Chondrocyte (in vitro differentiated cells): Measurements from ENCODE around the gene MLN. TPM values are rescaled to one million over a fixed set of nuclear protein-coding genes. Genes with fewer than 3 reads are reported as not detected.
A peak's percentile ranks its signal among the peaks of the same experiment; 100 is the strongest.

Experiments
- DNase-seq: peaks from one replicate; pipeline ENCODE4 v3.0.0; 2021; ENCODE audit warnings: mixed read lengths, low spot score
- H3K27ac Mint-ChIP-seq: one replicate; pipeline ENCODE4 v1.8.0; 2021; ENCODE audit warnings: mild to moderate bottlenecking, moderate library complexity, mixed read lengths; ENCODE audit not compliant: unreplicated experiment
- H3K27me3 Mint-ChIP-seq: 2 replicates; pipeline ENCODE4 v1.8.0; 2021; ENCODE audit warnings: low read depth, mixed read lengths
- H3K36me3 Mint-ChIP-seq: 2 replicates; pipeline ENCODE4 v1.8.0; 2021; ENCODE audit warnings: low read depth, mixed read lengths
- H3K4me1 Mint-ChIP-seq: 2 replicates; pipeline ENCODE4 v1.8.0; 2021; ENCODE audit warnings: low read depth, mild to moderate bottlenecking, mixed read lengths
- H3K4me3 Mint-ChIP-seq: one replicate; pipeline ENCODE4 v1.8.0; 2021; ENCODE audit warnings: mild to moderate bottlenecking, moderate library complexity, mixed read lengths; ENCODE audit not compliant: unreplicated experiment
- H3K9me3 Mint-ChIP-seq: 2 replicates; pipeline ENCODE4 v1.8.0; 2021; ENCODE audit warnings: low read depth, mixed read lengths
- CTCF ChIP-seq: fragments of 200-600 bp; sonication (generic); IDR thresholded peaks from 2 replicates; pipeline ENCODE4 v1.5.0; 2021; ENCODE audit warnings: antibody characterized with exemption, mild to moderate bottlenecking, moderate library complexity
- total RNA-seq: library from RNA; stranded (reverse); gene quantifications from 3 replicates; pipeline ENCODE4 v1.2.1, GENCODE V29; 2021

Gene MLN
- total RNA-seq, 1 donor from 2014 or later: not detected

GRCh38 chr6:33798343-33798848, 5.4 kb downstream of the MLN start:
- H3K4me1 Mint-ChIP-seq: peaks cover 19% of the 10 kb centered on the region

GRCh38 chr6:33797626-33798342, 6.0 kb downstream of the MLN start:
- TF ChIP-seq CTCF: no peak
- Mint-ChIP-seq H3K4me1 (peaks cover 17% of the 10 kb centered on the region), H3K9me3 (no peaks in the 10 kb centered on the region), H3K27me3 (peaks cover 6% of the 10 kb centered on the region), H3K36me3 (peaks cover 1% of the 10 kb centered on the region), H3K27ac (no peak overlapping the region), H3K4me3 (no peak overlapping the region)
- DNase-seq: peak; percentile 32

More at GRCh38 chr6:33798343-33798848, 5.4 kb downstream of the MLN start:
- peak; percentile 83 for DNase-seq
- no peaks in the 10 kb centered on the region for H3K9me3 Mint-ChIP-seq
- H3K36me3 Mint-ChIP-seq: peaks cover 1% of the 10 kb centered on the region
- H3K27ac Mint-ChIP-seq: no peak overlapping the region
- no peak for TF ChIP-seq CTCF
- no peak overlapping the region for H3K4me3 Mint-ChIP-seq
- H3K27me3 Mint-ChIP-seq: peaks cover 6% of the 10 kb centered on the region

- Mint-ChIP-seq H3K27me3 (peaks cover 6% of the 10 kb centered on the region), H3K27ac (no peak overlapping the region), H3K4me3 (no peak overlapping the region), H3K36me3 (peaks cover 1% of the 10 kb centered on the region), H3K4me1 (peaks cover 16% of the 10 kb centered on the region), H3K9me3 (no peaks in the 10 kb centered on the region)
- no peak for TF ChIP-seq CTCF
- peak; percentile 57 for DNase-seq
These were observed 8.7 kb downstream of the MLN start for GRCh38 chr6:33794910-33795623.

- Mint-ChIP-seq H3K4me3 (no peak overlapping the region), H3K27ac (no peak overlapping the region), H3K27me3 (peaks cover 5% of the 10 kb centered on the region), H3K4me1 (peaks cover 21% of the 10 kb centered on the region), H3K9me3 (no peaks in the 10 kb centered on the region), H3K36me3 (peaks cover 1% of the 10 kb centered on the region)
- peak; percentile 28 for DNase-seq
- TF ChIP-seq CTCF: no peak
These were observed 10.8 kb downstream of the MLN start for GRCh38 chr6:33792981-33793380.

- no peak overlapping the region for H3K27ac Mint-ChIP-seq
- H3K4me1 Mint-ChIP-seq: peaks cover 34% of the 10 kb centered on the region
- no peaks in the 10 kb centered on the region for H3K9me3 Mint-ChIP-seq
- H3K4me3 Mint-ChIP-seq: no peak overlapping the region
- H3K36me3 Mint-ChIP-seq: no peaks in the 10 kb centered on the region
- no peaks in the 10 kb centered on the region for H3K27me3 Mint-ChIP-seq
- TF ChIP-seq CTCF: no peak
- DNase-seq: peak; percentile 25
These were observed 12.2 kb downstream of the MLN start for GRCh38 chr6:33791620-33792019.
